ENCODE measurements around the gene RAMACL. TPM values are rescaled to one million over a fixed set of nuclear protein-coding genes. Genes with fewer than 3 reads are reported as not detected.

RAMACL gene
- total RNA-seq, 1 donor from 2014 or later = 1.0 TPM

DNA sequence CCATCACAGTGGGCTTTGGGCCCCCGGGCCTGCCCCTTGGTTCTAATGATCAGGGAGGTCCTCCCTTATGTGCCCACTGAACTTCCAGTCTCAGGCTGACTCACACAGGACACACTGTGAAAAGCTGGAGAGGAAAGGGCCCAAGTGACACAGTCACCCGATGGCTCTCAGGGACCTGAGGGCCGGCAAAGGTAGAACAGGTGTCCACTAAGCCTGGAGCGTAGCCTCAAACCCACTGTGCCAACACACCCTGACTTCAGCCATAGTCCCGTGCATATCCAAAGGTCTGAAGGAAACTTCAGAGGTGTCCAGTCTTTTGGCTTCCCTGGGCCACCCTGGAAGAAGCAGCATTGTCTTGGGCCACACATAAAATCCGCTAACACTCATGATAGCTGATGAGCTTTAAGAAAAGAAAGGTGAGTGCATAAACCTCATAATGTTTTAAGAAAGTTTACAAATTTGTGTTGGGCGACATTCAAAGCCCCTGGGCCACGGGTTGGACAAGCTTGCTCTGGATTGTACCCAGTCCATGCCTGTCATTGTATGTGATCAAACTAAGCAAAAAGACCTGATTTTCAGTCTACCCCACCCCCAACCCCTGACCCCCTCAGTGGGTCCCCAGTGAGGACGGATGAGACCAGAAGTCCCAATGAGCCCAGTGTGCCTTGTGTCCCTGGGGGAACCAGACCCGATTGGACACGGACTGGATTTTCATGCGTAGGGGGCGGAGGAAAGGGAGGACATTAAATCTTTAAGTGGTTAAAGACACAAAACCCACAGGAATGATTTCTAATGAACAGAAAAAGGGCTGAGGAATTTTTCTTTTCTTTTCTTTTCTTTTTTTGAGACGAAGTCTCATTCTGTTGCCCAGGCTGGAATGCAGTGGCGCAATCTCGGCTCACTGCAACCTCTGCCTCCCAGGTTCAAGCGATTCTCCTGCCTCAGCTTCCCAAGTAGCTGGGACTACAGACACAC lies 6.1 kb downstream of the RAMACL start:
- Histone ChIP-seq H3K9me3 (ENCODE audit: control insufficient read depth in 3 of 3, low read length in 3 of 3) (no peaks in the 10 kb centered on the region), H3K4me3 (ENCODE audit: low read length in 3 of 3) (no peak overlapping the region), H3K9ac (ENCODE audit: low read depth in 1 of 3, low read length in 3 of 3) (no peak overlapping the region), H3K4me1 (ENCODE audit: control insufficient read depth in 3 of 3, insufficient read depth in 3 of 3, low read length in 3 of 3) (peaks cover 0 to 6% (median 4%) of the 10 kb centered on the region in 3 donors), H3K36me3 (ENCODE audit: control insufficient read depth in 3 of 3, insufficient read depth in 3 of 3, low read length in 3 of 3) (no peaks in the 10 kb centered on the region), H3K27ac (ENCODE audit: low read depth, low read length) (no peak overlapping the region), H3K27me3 (ENCODE audit: control insufficient read depth in 3 of 3, insufficient read depth in 3 of 3, low read length in 3 of 3) (no peaks in the 10 kb centered on the region)

DNA sequence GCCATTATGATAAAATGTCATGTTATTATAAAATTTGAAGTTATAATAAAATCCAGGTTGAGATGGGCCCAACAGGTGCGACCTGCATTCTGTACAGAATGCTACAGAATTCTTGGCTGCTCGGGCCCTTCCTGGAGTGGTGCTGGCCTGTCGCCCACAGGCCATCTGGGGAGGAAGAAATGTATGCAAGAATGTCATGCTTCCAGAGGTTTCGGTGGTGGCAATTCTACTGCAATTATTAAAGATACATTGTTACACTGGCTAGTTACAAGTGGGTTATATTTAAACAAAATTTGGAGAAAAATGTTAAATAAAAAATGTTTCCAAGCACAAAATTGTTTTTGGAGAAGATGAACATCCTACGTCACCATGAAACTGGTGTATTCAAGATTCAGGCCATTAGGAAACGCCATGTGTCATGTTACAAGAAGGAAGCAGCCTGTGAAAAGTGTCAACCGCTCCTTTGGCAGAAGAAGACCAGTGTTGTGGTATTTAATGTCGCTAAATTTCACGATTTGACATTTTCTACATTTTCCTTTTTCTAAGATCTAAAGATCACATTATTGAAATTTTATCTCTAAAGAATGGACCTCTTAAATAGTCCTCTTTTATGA lies 7.1 kb downstream of the RAMACL start:
- Histone ChIP-seq H3K9me3 (ENCODE audit: control insufficient read depth in 3 of 3, low read length in 3 of 3) (no peaks in the 10 kb centered on the region), H3K4me1 (ENCODE audit: control insufficient read depth in 3 of 3, insufficient read depth in 3 of 3, low read length in 3 of 3) (peaks cover 4 to 9% (median 9%) of the 10 kb centered on the region in 3 donors), H3K27me3 (ENCODE audit: control insufficient read depth in 3 of 3, insufficient read depth in 3 of 3, low read length in 3 of 3) (no peaks in the 10 kb centered on the region), H3K4me3 (ENCODE audit: low read length in 3 of 3) (no peak overlapping the region), H3K27ac (ENCODE audit: low read depth, low read length) (no peak overlapping the region), H3K9ac (ENCODE audit: low read depth in 1 of 3, low read length in 3 of 3) (no peak overlapping the region), H3K36me3 (ENCODE audit: control insufficient read depth in 3 of 3, insufficient read depth in 3 of 3, low read length in 3 of 3) (no peaks in the 10 kb centered on the region)

DNA sequence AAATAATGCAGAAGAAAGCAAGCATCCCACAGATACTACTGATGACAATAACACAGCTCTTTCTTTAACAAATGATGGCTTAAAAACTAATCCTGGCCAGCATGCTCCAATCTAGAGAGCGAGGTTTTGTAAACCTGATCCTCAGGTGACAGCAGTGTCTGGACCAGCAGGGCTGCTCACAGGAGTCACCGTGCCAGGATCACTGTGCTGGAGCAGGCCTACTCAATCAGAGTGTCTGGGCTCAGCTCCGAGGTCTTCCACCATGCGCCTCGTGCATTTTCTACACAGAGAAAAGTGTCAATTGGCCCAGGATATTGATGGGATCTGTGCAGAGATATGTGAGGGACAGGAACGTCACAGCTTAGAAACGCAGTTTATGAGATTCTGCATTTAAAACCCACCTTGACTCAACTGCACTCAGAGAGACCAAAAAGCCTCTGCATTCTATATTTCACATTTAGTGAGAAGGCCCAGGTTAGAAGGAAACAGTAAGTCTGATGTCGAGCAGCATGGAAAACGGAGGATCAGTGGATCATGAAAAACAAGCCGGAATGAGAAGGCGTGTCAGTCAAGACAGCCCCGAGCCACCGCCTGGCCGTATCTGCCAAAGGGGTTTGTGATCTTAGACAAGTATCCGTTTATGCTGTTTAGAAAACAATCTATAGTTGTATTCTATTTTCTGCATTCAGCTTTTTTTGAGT lies 7.8 kb downstream of the RAMACL start:
- H3K4me1 ChIP-seq (ENCODE audit: control insufficient read depth in 3 of 3, insufficient read depth in 3 of 3, low read length in 3 of 3) = peaks cover 4 to 9% (median 9%) of the 10 kb centered on the region in 3 donors
- no peaks in the 10 kb centered on the region for H3K27me3 ChIP-seq (ENCODE audit: control insufficient read depth in 3 of 3, insufficient read depth in 3 of 3, low read length in 3 of 3)
- no peaks in the 10 kb centered on the region for H3K36me3 ChIP-seq (ENCODE audit: control insufficient read depth in 3 of 3, insufficient read depth in 3 of 3, low read length in 3 of 3)
- H3K9me3 ChIP-seq (ENCODE audit: control insufficient read depth in 3 of 3, low read length in 3 of 3) = no peaks in the 10 kb centered on the region
- no peak overlapping the region for H3K27ac ChIP-seq (ENCODE audit: low read depth, low read length)
- no peak overlapping the region for H3K4me3 ChIP-seq (ENCODE audit: low read length in 3 of 3)
- no peak overlapping the region for H3K9ac ChIP-seq (ENCODE audit: low read depth in 1 of 3, low read length in 3 of 3)

DNA sequence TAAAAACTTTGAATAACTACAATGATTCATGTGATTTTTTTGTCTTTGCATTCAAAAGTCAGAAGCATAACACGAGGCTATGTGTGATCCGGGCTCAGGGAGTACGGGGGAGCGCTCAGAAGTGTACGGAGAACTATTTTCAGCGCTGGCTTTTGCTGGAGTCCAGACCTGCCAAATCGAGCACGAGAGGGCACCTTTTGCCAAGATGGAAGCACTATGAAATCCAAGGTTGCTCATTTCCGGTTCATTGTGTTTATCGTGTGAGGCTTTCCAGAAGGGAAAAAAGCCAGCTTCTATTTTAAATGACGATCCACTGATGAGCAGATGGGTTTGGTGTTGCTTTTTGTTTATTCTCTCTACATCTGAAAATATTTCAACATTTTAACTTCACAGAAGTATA lies 11.3 kb downstream of the RAMACL start:
- Histone ChIP-seq H3K27ac (ENCODE audit: low read depth, low read length) (peak overlapping the region; percentile 82), H3K4me3 (ENCODE audit: low read length in 3 of 3) (peak overlapping the region; percentile 3 to 54 (median 22))

DNA sequence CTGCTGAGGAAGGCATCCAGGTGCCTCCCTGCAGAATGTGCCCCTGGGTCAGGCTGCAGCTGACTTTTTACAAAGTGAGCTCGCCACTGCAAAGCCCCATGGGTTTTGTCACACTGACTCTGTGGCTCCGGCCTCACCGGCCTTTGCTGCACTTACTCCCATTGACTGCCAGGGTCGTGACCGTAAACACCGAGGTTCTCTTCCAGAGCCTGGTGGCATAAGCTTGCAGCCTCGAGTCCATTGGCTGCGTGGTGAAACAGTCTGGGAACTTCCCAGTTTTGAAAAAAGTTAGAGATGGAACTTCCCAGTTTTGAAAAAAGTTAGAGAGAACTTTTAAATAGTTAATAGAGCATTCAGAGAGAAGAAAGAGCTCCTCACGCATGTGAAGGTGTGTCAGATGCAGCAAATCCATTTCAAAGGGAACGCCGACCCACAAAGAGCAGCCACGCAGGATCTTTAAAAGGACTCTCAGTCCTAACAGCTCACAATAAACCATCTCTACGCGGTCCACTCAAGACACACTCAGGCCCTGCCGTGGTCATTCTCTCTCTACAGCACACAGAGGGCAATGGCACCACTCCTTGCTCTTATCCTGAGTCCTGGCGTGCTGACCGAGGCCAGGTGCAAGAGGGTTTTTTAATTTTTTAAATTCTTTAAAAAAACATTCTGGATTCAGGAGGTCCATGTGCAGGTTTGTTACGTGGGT lies 12.8 kb downstream of the RAMACL start:
- no peaks in the 10 kb centered on the region for H3K9me3 ChIP-seq (ENCODE audit: control insufficient read depth in 3 of 3, low read length in 3 of 3)
- H3K4me3 ChIP-seq (ENCODE audit: low read length in 3 of 3) = no peak overlapping the region
- no peaks in the 10 kb centered on the region for H3K27me3 ChIP-seq (ENCODE audit: control insufficient read depth in 3 of 3, insufficient read depth in 3 of 3, low read length in 3 of 3)
- H3K9ac ChIP-seq (ENCODE audit: low read depth in 1 of 3, low read length in 3 of 3) = no peak overlapping the region
- no peak overlapping the region for H3K27ac ChIP-seq (ENCODE audit: low read depth, low read length)
- H3K4me1 ChIP-seq (ENCODE audit: control insufficient read depth in 3 of 3, insufficient read depth in 3 of 3, low read length in 3 of 3) = peaks cover 12 to 17% (median 15%) of the 10 kb centered on the region in 3 donors
- H3K36me3 ChIP-seq (ENCODE audit: control insufficient read depth in 3 of 3, insufficient read depth in 3 of 3, low read length in 3 of 3) = no peaks in the 10 kb centered on the region

More for the DNA sequence above, 11.3 kb downstream of the RAMACL start:
- H3K9ac ChIP-seq (ENCODE audit: low read depth in 1 of 3, low read length in 3 of 3) = peak overlapping the region in 2 of 3 donors; percentile 13 to 55
- H3K27me3 ChIP-seq (ENCODE audit: control insufficient read depth in 3 of 3, insufficient read depth in 3 of 3, low read length in 3 of 3) = no peaks in the 10 kb centered on the region
- H3K4me1 ChIP-seq (ENCODE audit: control insufficient read depth in 3 of 3, insufficient read depth in 3 of 3, low read length in 3 of 3) = peaks cover 12 to 20% (median 17%) of the 10 kb centered on the region in 3 donors
- no peaks in the 10 kb centered on the region for H3K9me3 ChIP-seq (ENCODE audit: control insufficient read depth in 3 of 3, low read length in 3 of 3)
- no peaks in the 10 kb centered on the region for H3K36me3 ChIP-seq (ENCODE audit: control insufficient read depth in 3 of 3, insufficient read depth in 3 of 3, low read length in 3 of 3)

DNA sequence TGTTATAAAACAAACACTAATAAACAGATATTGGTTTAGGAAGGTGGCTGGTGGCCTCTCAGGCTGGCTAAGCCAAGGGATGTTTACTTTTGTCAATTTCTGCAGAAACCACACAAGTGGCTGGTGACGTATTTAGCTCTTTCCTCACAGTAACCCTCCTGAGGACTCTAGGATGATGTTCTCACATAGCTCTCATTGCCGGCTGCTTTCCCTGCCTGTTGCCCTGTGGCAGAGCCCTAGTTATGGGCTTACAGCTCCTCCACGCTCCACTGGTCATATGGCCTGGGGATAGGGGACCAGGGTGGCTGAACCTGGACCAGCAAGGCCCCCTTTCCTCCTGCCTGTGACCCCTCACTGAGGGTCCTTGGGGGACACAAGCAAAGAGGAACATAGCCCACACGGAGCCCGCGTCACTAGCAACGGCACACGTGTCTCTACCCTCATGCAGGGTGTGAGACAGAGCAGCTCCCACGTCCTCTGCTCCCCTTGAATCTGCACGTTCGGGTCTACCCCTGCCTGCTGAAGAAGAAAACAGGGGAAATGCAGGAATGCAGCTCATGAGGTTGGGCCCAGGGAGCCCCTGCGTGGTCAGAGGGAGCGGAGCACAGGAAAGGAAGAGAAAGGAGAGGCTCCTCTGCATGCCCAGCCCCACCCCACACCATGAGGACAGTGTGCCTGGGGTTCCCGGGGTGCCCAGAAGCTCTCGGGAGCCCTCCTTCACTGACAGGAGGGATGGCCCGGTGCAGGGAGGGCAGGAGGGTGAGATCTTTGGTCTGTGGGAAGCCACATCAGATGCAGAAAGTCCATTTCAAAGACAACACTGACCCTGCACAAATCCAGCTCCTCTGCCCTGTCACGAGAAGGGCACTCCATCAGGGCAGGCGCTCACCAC lies 13.9 kb downstream of the RAMACL start:
- peaks cover 12 to 18% (median 15%) of the 10 kb centered on the region in 3 donors for H3K4me1 ChIP-seq (ENCODE audit: control insufficient read depth in 3 of 3, insufficient read depth in 3 of 3, low read length in 3 of 3)
- H3K9me3 ChIP-seq (ENCODE audit: control insufficient read depth in 3 of 3, low read length in 3 of 3) = no peaks in the 10 kb centered on the region
- no peaks in the 10 kb centered on the region for H3K27me3 ChIP-seq (ENCODE audit: control insufficient read depth in 3 of 3, insufficient read depth in 3 of 3, low read length in 3 of 3)
- peak overlapping the region in 1 of 3 donors; percentile 6 for H3K4me3 ChIP-seq (ENCODE audit: low read length in 3 of 3)
- no peaks in the 10 kb centered on the region for H3K36me3 ChIP-seq (ENCODE audit: control insufficient read depth in 3 of 3, insufficient read depth in 3 of 3, low read length in 3 of 3)
- H3K9ac ChIP-seq (ENCODE audit: low read depth in 1 of 3, low read length in 3 of 3) = peak overlapping the region in 1 of 3 donors; percentile 40
- H3K27ac ChIP-seq (ENCODE audit: low read depth, low read length) = no peak overlapping the region

DNA sequence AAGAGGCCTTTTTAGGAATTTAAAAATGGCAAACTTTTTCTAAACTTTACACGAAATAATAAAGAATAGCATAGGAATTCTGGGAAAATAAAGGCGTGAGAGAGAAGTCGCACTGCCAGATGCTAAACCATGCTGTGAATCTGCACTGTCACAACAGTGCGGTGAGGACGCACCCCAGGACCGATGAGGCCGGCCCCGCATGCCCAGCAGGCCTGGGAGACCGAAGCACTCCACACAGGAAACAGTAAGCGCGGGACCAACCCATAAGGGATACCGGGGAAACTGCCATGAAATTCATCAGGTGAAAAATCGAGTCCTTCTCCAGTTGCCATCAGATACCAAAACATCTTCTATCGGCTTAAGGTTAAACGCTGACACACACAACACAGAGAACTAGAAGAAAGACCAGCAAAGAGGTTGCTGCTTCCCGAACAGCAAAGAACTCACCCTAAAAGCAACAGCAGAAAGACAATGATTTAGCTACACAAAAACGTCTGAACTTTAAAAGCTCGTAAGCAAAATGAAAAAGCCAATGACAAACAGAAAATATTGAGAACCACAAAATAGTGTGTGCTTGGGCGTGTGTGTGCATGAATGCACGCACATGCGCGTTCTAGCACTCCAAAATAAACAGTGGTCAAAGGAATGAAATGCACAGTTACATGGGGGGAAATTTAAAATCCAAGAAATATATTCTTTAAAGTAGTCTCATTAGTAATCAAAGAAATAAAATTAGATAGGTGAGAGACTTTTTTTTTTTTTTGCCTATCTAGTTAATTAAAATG lies 15.4 kb downstream of the RAMACL start:
- Histone ChIP-seq H3K4me1 (ENCODE audit: control insufficient read depth in 3 of 3, insufficient read depth in 3 of 3, low read length in 3 of 3) (peaks cover 17 to 30% (median 25%) of the 10 kb centered on the region in 3 donors), H3K27me3 (ENCODE audit: control insufficient read depth in 3 of 3, insufficient read depth in 3 of 3, low read length in 3 of 3) (no peaks in the 10 kb centered on the region), H3K9me3 (ENCODE audit: control insufficient read depth in 3 of 3, low read length in 3 of 3) (no peaks in the 10 kb centered on the region), H3K27ac (ENCODE audit: low read depth, low read length) (no peak overlapping the region), H3K36me3 (ENCODE audit: control insufficient read depth in 3 of 3, insufficient read depth in 3 of 3, low read length in 3 of 3) (no peaks in the 10 kb centered on the region), H3K9ac (ENCODE audit: low read depth in 1 of 3, low read length in 3 of 3) (no peak overlapping the region), H3K4me3 (ENCODE audit: low read length in 3 of 3) (no peak overlapping the region)

DNA sequence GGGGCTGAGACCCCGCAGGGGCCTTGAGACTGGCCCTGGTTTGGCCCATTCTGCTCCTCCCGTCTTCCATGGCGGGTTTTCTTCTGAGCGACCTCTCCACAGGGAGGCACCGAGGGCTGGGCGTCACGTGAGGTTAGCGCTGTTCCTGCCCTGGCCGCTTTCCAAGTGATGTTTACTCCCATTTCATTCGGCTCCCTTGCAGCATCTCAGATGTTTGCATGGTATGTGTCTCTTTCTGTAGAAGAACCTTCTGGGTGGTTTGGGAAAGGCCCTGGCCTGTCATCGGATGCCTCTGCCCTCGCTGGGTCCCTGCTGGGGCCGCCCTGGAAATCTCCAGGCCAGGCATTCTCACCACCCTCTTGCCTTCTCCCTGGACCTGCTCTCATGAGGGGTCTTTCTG lies 17.3 kb downstream of the RAMACL start:
- H3K36me3 ChIP-seq (ENCODE audit: control insufficient read depth in 3 of 3, insufficient read depth in 3 of 3, low read length in 3 of 3) = no peaks in the 10 kb centered on the region
- H3K9ac ChIP-seq (ENCODE audit: low read depth in 1 of 3, low read length in 3 of 3) = no peak overlapping the region
- peaks cover 19 to 38% (median 37%) of the 10 kb centered on the region in 3 donors for H3K4me1 ChIP-seq (ENCODE audit: control insufficient read depth in 3 of 3, insufficient read depth in 3 of 3, low read length in 3 of 3)
- no peak overlapping the region for H3K27ac ChIP-seq (ENCODE audit: low read depth, low read length)
- H3K9me3 ChIP-seq (ENCODE audit: control insufficient read depth in 3 of 3, low read length in 3 of 3) = no peaks in the 10 kb centered on the region
- H3K27me3 ChIP-seq (ENCODE audit: control insufficient read depth in 3 of 3, insufficient read depth in 3 of 3, low read length in 3 of 3) = no peaks in the 10 kb centered on the region
- no peak overlapping the region for H3K4me3 ChIP-seq (ENCODE audit: low read length in 3 of 3)
